Lower lobe of right lung (tissue), 2 donors: ENCODE data around the gene HSD11B2. TPM values are rescaled to one million over a fixed set of nuclear protein-coding genes. Genes with fewer than 3 reads are reported as not detected.
"Not testable (repeated sequence)": the region's sequence is repeated elsewhere in the genome, so short reads cannot be mapped to it uniquely, and the experiment has no call there.

ENCODE experiments used
- ATAC-seq, 2 donors: fragments of 200-7000 bp; cut with Tn5 transposase; one replicate each; pipeline ENCODE4 v1.9.1; 2020 to 2022; ENCODE audit warnings: mild to moderate bottlenecking in 2 of 2, moderate library complexity in 2 of 2
- DNase-seq: peaks from one replicate; pipeline ENCODE4 v3.0.0-alpha.2; 2020
- H3K27ac ChIP-seq: fragments of 200-600 bp; one replicate; pipeline ENCODE4 v1.8.0; 2022
- H3K27me3 ChIP-seq: fragments of 200-600 bp; one replicate; pipeline ENCODE4 v1.8.0; 2022; ENCODE audit warnings: low read depth
- H3K36me3 ChIP-seq: fragments of 200-600 bp; one replicate; pipeline ENCODE4 v1.8.0; 2022; ENCODE audit warnings: mild to moderate bottlenecking
- H3K4me1 ChIP-seq: fragments of 200-600 bp; one replicate; pipeline ENCODE4 v1.8.0; 2022
- H3K4me3 ChIP-seq: fragments of 200-600 bp; one replicate; pipeline ENCODE4 v1.8.0; 2022; ENCODE audit warnings: mild to moderate bottlenecking
- H3K9me3 ChIP-seq: fragments of 200-600 bp; one replicate; pipeline ENCODE4 v1.8.0; 2022
- CTCF ChIP-seq: fragments of 200-600 bp; IDR thresholded peaks from one replicate; pipeline ENCODE4 v1.8.0; 2022; ENCODE audit warnings: antibody characterized with exemption, mild to moderate bottlenecking
- intact Hi-C: fragments of 100-400 bp; cut with DNase I; formaldehyde crosslinking; loops from one replicate; pipeline ENCODE4 v1.11.0; 2022
- total RNA-seq: library from RNA; stranded (reverse); fragmentation: NEBNext Ultra II Directional; extraction: Animal tissue kit (Norgen Biotek cat#: 25700); gene quantifications from one replicate; pipeline ENCODE4 v1.2.1, GENCODE V29; 2021
- donor health status: DM: no; HTN: yes; CAD: no; lungs with severe emphysema.

HSD11B2 gene
- total RNA-seq, 1 donor from 2014 or later, result 2.9 TPM

GRCh38 chr16:67412294-67412693, 18.6 kb upstream of the HSD11B2 start:
- ATAC-seq, result no peak
- no peaks in the 10 kb centered on the region for H3K9me3 ChIP-seq
- peaks cover 26% of the 10 kb centered on the region for H3K4me1 ChIP-seq
- no peaks in the 10 kb centered on the region for H3K36me3 ChIP-seq
- intact Hi-C loops, result no loop called here
- no peak overlapping the region for H3K27ac ChIP-seq
- H3K27me3 ChIP-seq, result no peaks in the 10 kb centered on the region
- no peak for DNase-seq
- H3K4me3 ChIP-seq, result no peak overlapping the region
- no peak for TF ChIP-seq CTCF

GRCh38 chr16:67413978-67414911, 16.7 kb upstream of the HSD11B2 start:
- Histone ChIP-seq H3K27ac (no peak overlapping the region), H3K27me3 (no peaks in the 10 kb centered on the region), H3K4me3 (no peak overlapping the region), H3K9me3 (no peaks in the 10 kb centered on the region), H3K4me1 (peaks cover 26% of the 10 kb centered on the region), H3K36me3 (no peaks in the 10 kb centered on the region)
- no peak for TF ChIP-seq CTCF
- ATAC-seq, result no peak
- DNase-seq, result no peak
- intact Hi-C loops, result no loop called here

- intact Hi-C loops, H3K27me3 ChIP-seq, DNase-seq, ATAC-seq, H3K9me3 ChIP-seq, H3K36me3 ChIP-seq: not testable (repeated sequence)
- peak overlapping the region; percentile 84 for H3K27ac ChIP-seq
- peak overlapping the region; percentile 92 for H3K4me3 ChIP-seq
- H3K4me1 ChIP-seq, result peaks cover 26% of the 10 kb centered on the region
These were observed 15.5 kb upstream of the HSD11B2 start for GRCh38 chr16:67415421-67415820.

- peak; percentile 63 for TF ChIP-seq CTCF
- peaks cover 26% of the 10 kb centered on the region for H3K4me1 ChIP-seq
- no peaks in the 10 kb centered on the region for H3K36me3 ChIP-seq
- no peaks in the 10 kb centered on the region for H3K9me3 ChIP-seq
- H3K27ac ChIP-seq, result peak within 1 kb of the TSS; percentile 84
- intact Hi-C loops, result no loop called here
- H3K4me3 ChIP-seq, result peak within 1 kb of the TSS; percentile 92
- ATAC-seq (peak; percentile 98), DNase-seq (peak; percentile 78)
- no peaks in the 10 kb centered on the region for H3K27me3 ChIP-seq
These were observed 14.8 kb upstream of the HSD11B2 start, which contains the start of gene ZDHHC1 for GRCh38 chr16:67415872-67416793. ZDHHC1 (minus strand) TSS chr16:67416477; CDS start chr16:67407775, 8,702 bp downstream.

- no peak for DNase-seq
- no peak for TF ChIP-seq CTCF
- no peak for ATAC-seq
- H3K36me3 ChIP-seq, result no peaks in the 10 kb centered on the region
- H3K9me3 ChIP-seq, result no peaks in the 10 kb centered on the region
- H3K4me1 ChIP-seq, result peaks cover 26% of the 10 kb centered on the region
- intact Hi-C loops, result no loop called here
- no peak overlapping the region for H3K4me3 ChIP-seq
- no peaks in the 10 kb centered on the region for H3K27me3 ChIP-seq
- H3K27ac ChIP-seq, result no peak overlapping the region
These were observed 13.4 kb upstream of the HSD11B2 start for GRCh38 chr16:67417333-67418061.
